Muscle of leg (tissue), 11 donors: Measurements from ENCODE around the gene PDRG1. TPM values are rescaled to one million over a fixed set of nuclear protein-coding genes. Genes with fewer than 3 reads are reported as not detected.
"Not testable (repeated sequence)": the region's sequence is repeated elsewhere in the genome, so short reads cannot be mapped to it uniquely, and the experiment has no call there.

Source experiments
- DNase-seq: peaks from one replicate; pipeline ENCODE4 v3.0.0; 2013
- H3K27ac ChIP-seq: one replicate; pipeline ENCODE4 v1.5.1; 2013; ENCODE audit warnings: mild to moderate bottlenecking, low read length, control low read depth
- H3K27me3 ChIP-seq: one replicate; pipeline ENCODE4 v1.6.1; 2013; ENCODE audit warnings: low read length; ENCODE audit not compliant: control insufficient read depth, insufficient read depth
- H3K36me3 ChIP-seq: one replicate; pipeline ENCODE4 v1.6.1; 2013; ENCODE audit warnings: low read length; ENCODE audit not compliant: control insufficient read depth, insufficient read depth
- H3K4me1 ChIP-seq: one replicate; pipeline ENCODE4 v1.6.1; 2013; ENCODE audit warnings: low read length; ENCODE audit not compliant: control insufficient read depth, insufficient read depth
- H3K4me3 ChIP-seq: one replicate; pipeline ENCODE4 v1.5.1; 2013; ENCODE audit warnings: low read length, control low read depth
- H3K9me3 ChIP-seq: replicated peaks from 2 replicates; pipeline ENCODE4 v1.6.1; 2013; ENCODE audit warnings: low read depth, low read length; ENCODE audit not compliant: control insufficient read depth
- WGBS: methylation state at CpG from one replicate; pipeline ENCODE4 v1.1.5; 2013; ENCODE audit warnings: missing lambda C conversion rate; ENCODE audit not compliant: insufficient coverage; 5-methylcytosine and 5-hydroxymethylcytosine counted together
- polyA plus RNA-seq, 8 donors: library from polyadenylated mRNA; unstranded; fragments of 120-200 nt; gene quantifications; one replicate each; pipeline versions ENCODE4 v1.2.1 to v1.2.3, GENCODE V29; 2013; ENCODE audit warnings: inconsistent platforms in 1 of 8, low replicate concordance in 1 of 8; ENCODE audit not compliant: insufficient read length in 8 of 8, insufficient read depth in 1 of 8
- total RNA-seq: library from RNA; stranded (reverse); fragments of 120-200 nt; gene quantifications from one replicate; pipeline ENCODE4 v1.2.4, GENCODE V29; 2013

Gene PDRG1
- total and polyA plus RNA-seq, 9 donors, result 10.9 to 18.8 (median 17.5) TPM

- not testable (repeated sequence) for H3K27ac ChIP-seq, H3K27me3 ChIP-seq, H3K36me3 ChIP-seq, DNase-seq, H3K4me3 ChIP-seq, H3K4me1 ChIP-seq, H3K9me3 ChIP-seq
- WGBS, result no CpG with 5 or more reads among the region's 5 CpGs
Measured at GRCh38 chr20:31921480-31921879, 30.4 kb downstream of the PDRG1 start.

DNA sequence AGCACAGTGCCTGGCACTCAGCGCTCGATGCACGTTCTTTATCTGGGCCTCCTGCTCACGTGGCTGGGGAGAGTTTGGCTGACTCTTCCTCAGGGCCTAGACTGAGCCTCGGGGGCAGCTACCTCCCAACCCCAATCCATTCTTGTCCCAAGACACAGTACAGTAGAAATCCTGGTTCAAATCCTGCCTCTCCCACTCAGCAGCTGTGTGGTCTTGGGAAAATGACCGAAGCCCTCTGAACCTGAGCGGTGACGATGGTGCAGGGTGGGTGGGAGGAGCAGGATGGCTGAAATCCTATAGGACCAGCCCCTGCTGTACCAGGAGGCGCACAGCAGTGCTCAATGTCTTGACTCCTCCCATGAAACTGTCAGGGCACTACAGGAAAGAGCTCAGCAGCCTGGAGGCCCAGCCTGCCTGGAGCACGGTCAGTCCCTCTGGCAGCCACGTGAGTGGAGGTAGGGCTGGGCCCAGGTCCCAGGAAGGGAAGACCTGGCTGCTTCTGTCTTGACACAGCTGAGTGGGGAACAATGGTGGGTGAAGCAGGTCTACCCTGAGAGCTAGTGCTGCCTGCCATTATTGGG lies 31.5 kb downstream of the PDRG1 start:
- no peaks in the 10 kb centered on the region for H3K36me3 ChIP-seq
- no peaks in the 10 kb centered on the region for H3K4me1 ChIP-seq
- DNase-seq, result no peak
- no peak overlapping the region for H3K27ac ChIP-seq
- no peaks in the 10 kb centered on the region for H3K9me3 ChIP-seq
- 56% methylated on average over 10 of the region's 11 CpGs for WGBS
- H3K4me3 ChIP-seq, result no peak overlapping the region
- H3K27me3 ChIP-seq, result peaks cover 4% of the 10 kb centered on the region

- H3K27ac ChIP-seq, result no peak overlapping the region
- peaks cover 4% of the 10 kb centered on the region for H3K27me3 ChIP-seq
- H3K4me3 ChIP-seq, result no peak overlapping the region
- H3K36me3 ChIP-seq, result no peaks in the 10 kb centered on the region
- 68% methylated on average over 3 of the region's 6 CpGs for WGBS
- no peaks in the 10 kb centered on the region for H3K9me3 ChIP-seq
- no peaks in the 10 kb centered on the region for H3K4me1 ChIP-seq
- DNase-seq, result no peak
Measured at GRCh38 chr20:31919410-31920155, 32.3 kb downstream of the PDRG1 start.

- no peak for DNase-seq
- Histone ChIP-seq H3K36me3 (no peaks in the 10 kb centered on the region), H3K9me3 (no peaks in the 10 kb centered on the region), H3K27ac (no peak overlapping the region), H3K27me3 (peaks cover 2% of the 10 kb centered on the region), H3K4me3 (no peak overlapping the region), H3K4me1 (no peaks in the 10 kb centered on the region)
- WGBS, result 75% methylated on average over 6 of the region's 7 CpGs
Measured at GRCh38 chr20:31918466-31919105, 33.3 kb downstream of the PDRG1 start.

DNA sequence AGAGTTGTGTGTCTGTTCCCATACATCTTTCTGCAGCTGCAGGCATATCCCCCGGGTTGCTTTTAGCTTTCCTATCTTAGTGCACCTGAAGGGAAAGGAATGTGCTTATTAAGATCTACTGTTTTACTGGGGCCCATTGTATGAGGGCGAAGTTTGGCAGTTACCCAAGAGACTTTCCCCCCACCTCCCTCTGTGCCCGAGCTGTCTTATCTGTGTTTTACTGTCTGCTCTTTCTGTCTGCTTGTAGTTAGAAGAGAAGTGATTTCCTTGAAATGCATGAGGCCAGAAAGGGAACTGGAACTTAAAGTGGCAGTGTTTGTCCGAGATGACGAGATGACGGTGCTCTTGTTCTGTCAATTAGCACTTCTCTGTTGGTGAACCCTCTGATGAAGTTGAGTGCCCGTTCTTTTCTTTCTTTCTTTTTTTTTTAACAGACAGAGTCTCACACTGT lies 33.9 kb downstream of the PDRG1 start:
- WGBS, result 20% methylated on average over 3 of the region's 7 CpGs
- DNase-seq, H3K4me3 ChIP-seq, H3K27ac ChIP-seq, H3K9me3 ChIP-seq, H3K4me1 ChIP-seq, H3K27me3 ChIP-seq, H3K36me3 ChIP-seq: not testable (repeated sequence)

- Histone ChIP-seq H3K36me3 (no peaks in the 10 kb centered on the region), H3K9me3 (no peaks in the 10 kb centered on the region), H3K27me3 (no peaks in the 10 kb centered on the region), H3K4me1 (no peaks in the 10 kb centered on the region), H3K4me3 (no peak overlapping the region), H3K27ac (no peak overlapping the region)
- DNase-seq, result no peak
- WGBS, result no CpG with 5 or more reads among the region's 4 CpGs
Measured at GRCh38 chr20:31916708-31917107, 35.1 kb downstream of the PDRG1 start.

- Histone ChIP-seq H3K27ac (no peak overlapping the region), H3K36me3 (no peaks in the 10 kb centered on the region), H3K27me3 (no peaks in the 10 kb centered on the region), H3K4me3 (no peak overlapping the region), H3K4me1 (no peaks in the 10 kb centered on the region), H3K9me3 (no peaks in the 10 kb centered on the region)
- WGBS, result 60% methylated on average over 1 of the region's 7 CpGs
- no peak for DNase-seq
Measured at GRCh38 chr20:31915491-31916280, 36.2 kb downstream of the PDRG1 start.

DNA sequence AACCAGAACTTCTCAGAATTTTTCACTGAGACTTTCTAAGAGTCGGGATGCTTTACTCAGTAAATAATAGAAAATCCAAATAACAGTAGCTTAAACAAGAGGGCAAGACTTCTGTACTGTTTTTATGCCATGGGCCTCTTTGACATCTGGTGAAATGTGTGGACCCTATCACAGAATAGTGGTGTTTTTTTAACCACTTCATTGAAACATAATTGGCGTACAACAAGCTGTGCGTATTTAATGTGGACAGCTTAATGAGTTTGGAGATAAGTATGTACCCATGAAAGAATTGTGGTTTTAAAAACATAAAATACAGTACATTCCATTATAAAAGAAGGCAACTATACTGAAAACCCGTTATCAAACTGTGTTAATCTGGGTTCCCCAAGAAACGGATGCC lies 37.7 kb downstream of the PDRG1 start:
- WGBS, result 20% methylated on average over 1 of the region's 5 CpGs
- no peak overlapping the region for H3K27ac ChIP-seq
- H3K9me3 ChIP-seq, result no peaks in the 10 kb centered on the region
- no peaks in the 10 kb centered on the region for H3K36me3 ChIP-seq
- H3K4me1 ChIP-seq, result no peaks in the 10 kb centered on the region
- no peak overlapping the region for H3K4me3 ChIP-seq
- no peaks in the 10 kb centered on the region for H3K27me3 ChIP-seq
- DNase-seq, result no peak

DNA sequence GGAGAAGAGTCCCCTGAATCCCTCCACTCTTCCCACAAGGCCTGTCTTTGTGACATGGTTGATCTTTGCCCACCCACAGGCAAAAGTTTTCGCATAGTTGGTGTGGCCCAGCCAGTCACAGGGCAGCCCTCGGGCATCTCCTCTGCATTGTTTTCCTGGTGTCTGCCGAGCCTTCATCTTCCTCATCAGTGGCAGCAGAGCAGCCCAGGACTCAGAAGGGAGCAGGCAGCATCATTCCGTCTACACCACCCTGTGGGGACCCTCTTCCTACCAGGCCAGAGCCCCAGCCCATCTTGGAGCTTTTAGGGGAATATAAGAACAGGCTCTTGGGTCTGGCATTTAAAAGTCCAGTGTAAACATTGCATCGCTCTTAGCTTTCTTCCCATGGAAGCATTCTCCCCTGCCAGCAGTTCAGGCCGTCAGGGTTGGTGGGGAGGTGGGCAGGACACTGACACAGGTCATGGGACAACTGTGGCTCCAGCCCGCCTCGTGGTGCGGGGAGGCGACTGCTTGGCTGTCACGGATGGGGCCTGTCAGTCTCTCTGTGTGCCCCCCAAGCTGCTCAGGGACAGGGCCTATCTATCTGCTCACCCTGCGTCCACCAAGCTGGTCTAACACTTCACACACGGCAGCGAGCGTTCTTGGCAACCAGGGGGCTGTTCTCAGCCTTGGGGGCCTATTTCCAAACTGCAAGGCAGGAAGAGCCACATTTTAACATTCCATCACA lies 38.3 kb downstream of the PDRG1 start:
- no peaks in the 10 kb centered on the region for H3K36me3 ChIP-seq
- no peak overlapping the region for H3K4me3 ChIP-seq
- H3K4me1 ChIP-seq, result no peaks in the 10 kb centered on the region
- H3K27me3 ChIP-seq, result no peaks in the 10 kb centered on the region
- no peak overlapping the region for H3K27ac ChIP-seq
- 65% methylated on average over 12 of the region's 15 CpGs for WGBS
- no peak for DNase-seq
- H3K9me3 ChIP-seq, result no peaks in the 10 kb centered on the region
